Measurements from ENCODE around the gene B4GALNT3. TPM values are rescaled to one million over a fixed set of nuclear protein-coding genes. Genes with fewer than 3 reads are reported as not detected.

B4GALNT3 gene
- total RNA-seq, 2 donors from 2014 or later, result 19.3 to 29.0 TPM

Other genes starting within 250 kb of the B4GALNT3 start
- 1 to 10 TPM in 1 of 2 donors, not detected in 1; 1.1 TPM for gene SLC6A12, start 245.8 kb upstream of the B4GALNT3 start, total RNA-seq
- gene SLC6A13, start 197.1 kb upstream of the B4GALNT3 start, total RNA-seq, result 1 to 10 TPM; 2.1 to 2.3 TPM
- 10 to 100 TPM; 19.3 to 20.9 TPM for gene KDM5A, start 70.6 kb upstream of the B4GALNT3 start, total RNA-seq
- 1 to 10 TPM; 2.6 to 3.2 TPM for gene CCDC77, start 58.3 kb upstream of the B4GALNT3 start, total RNA-seq
- 1 to 10 TPM; 5.4 to 8.8 TPM for gene NINJ2, start 203.5 kb downstream of the B4GALNT3 start, total RNA-seq

Measured in right atrium auricular region (tissue), 2 donors.